ENCODE measurements around the gene KCNIP3.

GRCh38 chr2:95311815-95312542 lies 14.8 kb downstream of the KCNIP3 start:
- TF ChIP-seq CTCF (conservative IDR thresholded peaks at IDR 0.05) (no peak), ZFX (IDR thresholded peaks at IDR 0.05) (no peak)

All from C4-2B (cell line).